ENCODE measurements around the gene FEV. TPM values are rescaled to one million over a fixed set of nuclear protein-coding genes. Genes with fewer than 3 reads are reported as not detected.

The FEV gene
- polyA plus RNA-seq, 1 donor (not counting 4 experiments of a cell fraction or from before 2014, with no cell fraction given) = not detected

GRCh38 chr2:218983934-218984238 is 1.1 kb downstream of the FEV start:
- no peak overlapping the region for H3K9ac ChIP-seq (ENCODE audit: control insufficient read depth, extremely low read depth, insufficient read depth, low read length)
- H3K36me3 ChIP-seq (ENCODE audit: control insufficient read depth in 2 of 2, extremely low read depth in 1 of 2, insufficient read depth in 2 of 2, low read length in 2 of 2) = no peaks in the 10 kb centered on the region
- no peaks in the 10 kb centered on the region for H4K20me1 ChIP-seq (ENCODE audit: control insufficient read depth, extremely low read depth, insufficient read depth, low read length)
- no peaks in the 10 kb centered on the region for H3K9me1 ChIP-seq (ENCODE audit: control insufficient read depth, extremely low read depth, insufficient read depth, low read length)
- no peaks in the 10 kb centered on the region for H3K79me2 ChIP-seq (ENCODE audit: control insufficient read depth, insufficient read depth, low read length)
- DNase-seq (ENCODE audit: low read depth, low spot score) (no peak), FAIRE-seq (no peak)
- peaks cover 88% of the 10 kb centered on the region for H3K27me3 ChIP-seq (ENCODE audit: control insufficient read depth, extremely low read depth, insufficient read depth, low read length)
- H3K27ac ChIP-seq (ENCODE audit: control insufficient read depth, insufficient read depth, low read length) = no peak overlapping the region
- H3K4me3 ChIP-seq (ENCODE audit: control insufficient read depth in 2 of 3, extremely low read depth in 1 of 3, insufficient read depth in 2 of 3, low read depth in 1 of 3, low read length in 3 of 3) = no peak overlapping the region
- no peaks in the 10 kb centered on the region for H3K9me3 ChIP-seq (ENCODE audit: control insufficient read depth, low read depth, low read length)
- no peak for TF ChIP-seq EZH2 (IDR thresholded peaks at IDR 0.05; ENCODE audit: low read length)
- no peak for TF ChIP-seq CTCF (optimal IDR thresholded peaks at IDR 0.05 in 1 of 3, IDR thresholded peaks at IDR 0.05 in 1 of 3, conservative IDR thresholded peaks at IDR 0.05 in 1 of 3; ENCODE audit: extremely low read depth in 1 of 3, insufficient read depth in 2 of 3, low read length in 3 of 3)
- no peak overlapping the region for H3K4me2 ChIP-seq (ENCODE audit: control insufficient read depth, extremely low read depth, insufficient read depth, low read depth, low read length)
- peaks cover 4% of the 10 kb centered on the region for H3K4me1 ChIP-seq (ENCODE audit: control insufficient read depth, extremely low read depth, insufficient read depth, low read length)
- dilution Hi-C loops (cut with MboI; ENCODE audit: extremely low pct_ligation_motif_present, low sequenced_read_pairs) = no loop called here
- H2AFZ ChIP-seq (ENCODE audit: control insufficient read depth, low read length) = no peak overlapping the region

GRCh38 chr2:218983263-218983933 is 1.6 kb downstream of the FEV start:
- Histone ChIP-seq H3K4me1 (ENCODE audit: control insufficient read depth, extremely low read depth, insufficient read depth, low read length) (peaks cover 4% of the 10 kb centered on the region), H2AFZ (ENCODE audit: control insufficient read depth, low read length) (no peak overlapping the region), H3K79me2 (ENCODE audit: control insufficient read depth, insufficient read depth, low read length) (no peaks in the 10 kb centered on the region), H4K20me1 (ENCODE audit: control insufficient read depth, extremely low read depth, insufficient read depth, low read length) (no peaks in the 10 kb centered on the region), H3K9me1 (ENCODE audit: control insufficient read depth, extremely low read depth, insufficient read depth, low read length) (no peaks in the 10 kb centered on the region), H3K27me3 (ENCODE audit: control insufficient read depth, extremely low read depth, insufficient read depth, low read length) (peaks cover 83% of the 10 kb centered on the region), H3K27ac (ENCODE audit: control insufficient read depth, insufficient read depth, low read length) (no peak overlapping the region), H3K9me3 (ENCODE audit: control insufficient read depth, low read depth, low read length) (no peaks in the 10 kb centered on the region), H3K9ac (ENCODE audit: control insufficient read depth, extremely low read depth, insufficient read depth, low read length) (no peak overlapping the region), H3K4me3 (ENCODE audit: control insufficient read depth in 2 of 3, extremely low read depth in 1 of 3, insufficient read depth in 2 of 3, low read depth in 1 of 3, low read length in 3 of 3) (no peak overlapping the region), H3K4me2 (ENCODE audit: control insufficient read depth, extremely low read depth, insufficient read depth, low read depth, low read length) (no peak overlapping the region), H3K36me3 (ENCODE audit: control insufficient read depth in 2 of 2, extremely low read depth in 1 of 2, insufficient read depth in 2 of 2, low read length in 2 of 2) (no peaks in the 10 kb centered on the region)
- no peak for FAIRE-seq
- TF ChIP-seq CTCF (optimal IDR thresholded peaks at IDR 0.05 in 1 of 3, IDR thresholded peaks at IDR 0.05 in 1 of 3, conservative IDR thresholded peaks at IDR 0.05 in 1 of 3; ENCODE audit: extremely low read depth in 1 of 3, insufficient read depth in 2 of 3, low read length in 3 of 3) (no peak), EZH2 (IDR thresholded peaks at IDR 0.05; ENCODE audit: low read length) (no peak)
- DNase-seq (ENCODE audit: low read depth, low spot score) = no peak
- dilution Hi-C loops (cut with MboI; ENCODE audit: extremely low pct_ligation_motif_present, low sequenced_read_pairs) = no loop called here

All from keratinocyte (primary cell).